Astrocyte (in vitro differentiated cells and primary cell): Measurements from ENCODE around the gene SIK3. TPM values are rescaled to one million over a fixed set of nuclear protein-coding genes. Genes with fewer than 3 reads are reported as not detected.

Experiments used
- DNase-seq: peaks from one replicate; pipeline ENCODE4 v3.0.0-alpha.2; 2010; ENCODE audit warnings: low read depth
- FAIRE-seq: peaks from 2 replicates; lab custom pipeline; 2011; peaks lifted over from hg19 to GRCh38; lab: Jason Lieb, UNC
- H2AFZ ChIP-seq: 2 replicates; pipeline ENCODE4 v1.6.0; 2012; ENCODE audit warnings: low read depth, low read length, inconsistent platforms
- H3K27ac ChIP-seq: 2 replicates; pipeline ENCODE4 v1.5.1; 2011; ENCODE audit warnings: low read depth, low read length, inconsistent platforms
- H3K27me3 ChIP-seq: 2 replicates; pipeline ENCODE4 v1.6.0; 2011; ENCODE audit warnings: low read length, inconsistent platforms; ENCODE audit not compliant: insufficient read depth
- H3K36me3 ChIP-seq: 2 replicates; pipeline ENCODE4 v1.5.1; 2011; ENCODE audit warnings: low read length, inconsistent platforms; ENCODE audit not compliant: insufficient read depth
- H3K4me1 ChIP-seq: 2 replicates; pipeline ENCODE4 v1.5.1; 2011; ENCODE audit warnings: low read length, inconsistent platforms; ENCODE audit not compliant: insufficient read depth
- H3K4me2 ChIP-seq: 2 replicates; pipeline ENCODE4 v1.6.0; 2012; ENCODE audit warnings: low read length, inconsistent platforms
- H3K4me3 ChIP-seq: 2 replicates; pipeline ENCODE4 v1.5.1; 2011; ENCODE audit warnings: low read depth, mild to moderate bottlenecking, low read length, inconsistent platforms; ENCODE audit not compliant: insufficient read depth
- H3K79me2 ChIP-seq: 2 replicates; pipeline ENCODE4 v1.6.0; 2012; ENCODE audit warnings: mild to moderate bottlenecking, low read length, inconsistent platforms; ENCODE audit not compliant: insufficient read depth
- H3K9ac ChIP-seq: 2 replicates; pipeline ENCODE4 v1.6.0; 2012; ENCODE audit warnings: mild to moderate bottlenecking, low read length, inconsistent platforms
- H3K9me3 ChIP-seq: 2 replicates; pipeline ENCODE4 v1.5.1; 2012; ENCODE audit warnings: low read depth, mild to moderate bottlenecking, low read length, inconsistent platforms; ENCODE audit not compliant: insufficient read depth
- H4K20me1 ChIP-seq: 2 replicates; pipeline ENCODE4 v1.6.0; 2012; ENCODE audit warnings: low read length, inconsistent platforms; ENCODE audit not compliant: insufficient read depth
- H3K27ac Mint-ChIP-seq: one replicate; pipeline ENCODE4 v1.8.0; 2021; ENCODE audit warnings: mild to moderate bottlenecking, mixed read lengths; ENCODE audit not compliant: unreplicated experiment
- H3K27me3 Mint-ChIP-seq: one replicate; pipeline ENCODE4 v1.8.0; 2021; ENCODE audit warnings: low read depth, mixed read lengths; ENCODE audit not compliant: unreplicated experiment
- H3K36me3 Mint-ChIP-seq: one replicate; pipeline ENCODE4 v1.8.0; 2021; ENCODE audit warnings: low read depth, mixed read lengths; ENCODE audit not compliant: unreplicated experiment
- H3K4me1 Mint-ChIP-seq: one replicate; pipeline ENCODE4 v1.8.0; 2021; ENCODE audit warnings: low read depth, mixed read lengths; ENCODE audit not compliant: unreplicated experiment
- H3K4me3 Mint-ChIP-seq: one replicate; pipeline ENCODE4 v1.8.0; 2021; ENCODE audit warnings: mild to moderate bottlenecking, moderate library complexity, mixed read lengths; ENCODE audit not compliant: unreplicated experiment
- H3K9me3 Mint-ChIP-seq: one replicate; pipeline ENCODE4 v1.8.0; 2021; ENCODE audit warnings: mild to moderate bottlenecking, mixed read lengths; ENCODE audit not compliant: unreplicated experiment
- CTCF ChIP-seq: IDR thresholded peaks from 2 replicates; pipeline ENCODE4 v1.5.1; 2011; ENCODE audit warnings: low read depth, mild to moderate bottlenecking, inconsistent platforms, low read length, moderate library complexity; ENCODE audit not compliant: insufficient read depth
- EZH2 ChIP-seq: IDR thresholded peaks from 2 replicates; pipeline ENCODE4 v1.6.1; 2012; ENCODE audit warnings: mild to moderate bottlenecking, low read length, inconsistent platforms; ENCODE audit not compliant: insufficient read depth
- total RNA-seq: library from RNA; stranded (reverse); gene quantifications from 2 replicates; pipeline ENCODE4 v1.2.1, GENCODE V29; 2021

The SIK3 gene
- total RNA-seq, 1 donor from 2014 or later: 34.4 TPM

GRCh38 chr11:116882386-116882785 is 215.8 kb downstream of the SIK3 start:
- Histone ChIP-seq H3K27ac (no peak overlapping the region), H3K4me1 (peaks cover 6% of the 10 kb centered on the region), H2AFZ (no peak overlapping the region), H3K4me3 (no peak overlapping the region), H3K79me2 (no peaks in the 10 kb centered on the region), H3K9ac (no peak overlapping the region), H3K36me3 (no peaks in the 10 kb centered on the region), H3K4me2 (peak overlapping the region; percentile 8), H3K27me3 (no peaks in the 10 kb centered on the region), H4K20me1 (no peaks in the 10 kb centered on the region), H3K9me3 (no peaks in the 10 kb centered on the region)
- Mint-ChIP-seq H3K9me3 (no peaks in the 10 kb centered on the region), H3K36me3 (peaks cover 3% of the 10 kb centered on the region), H3K4me1 (peaks cover 15% of the 10 kb centered on the region), H3K4me3 (no peak overlapping the region), H3K27me3 (no peaks in the 10 kb centered on the region), H3K27ac (no peak overlapping the region)
- TF ChIP-seq EZH2 (no peak), CTCF (no peak)
- DNase-seq (peak; percentile 83), FAIRE-seq (peak; percentile 91)

- FAIRE-seq: no peak
- H3K9ac ChIP-seq: no peak overlapping the region
- H3K9me3 ChIP-seq: no peaks in the 10 kb centered on the region
- Mint-ChIP-seq H3K4me1 (peaks cover 9% of the 10 kb centered on the region), H3K9me3 (no peaks in the 10 kb centered on the region), H3K4me3 (no peak overlapping the region), H3K27ac (no peak overlapping the region), H3K27me3 (no peaks in the 10 kb centered on the region), H3K36me3 (peaks cover 5% of the 10 kb centered on the region)
- no peaks in the 10 kb centered on the region for H4K20me1 ChIP-seq
- H3K36me3 ChIP-seq: no peaks in the 10 kb centered on the region
- TF ChIP-seq CTCF (no peak), EZH2 (no peak)
- H3K79me2 ChIP-seq: no peaks in the 10 kb centered on the region
- DNase-seq: no peak
- H3K27me3 ChIP-seq: no peaks in the 10 kb centered on the region
- peaks cover 6% of the 10 kb centered on the region for H3K4me1 ChIP-seq
- no peak overlapping the region for H3K4me2 ChIP-seq
- H2AFZ ChIP-seq: no peak overlapping the region
- no peak overlapping the region for H3K27ac ChIP-seq
- H3K4me3 ChIP-seq: no peak overlapping the region
Observed at GRCh38 chr11:116881143-116881542, 217.1 kb downstream of the SIK3 start.

- DNase-seq: peak; percentile 58
- Histone ChIP-seq H3K4me3 (no peak overlapping the region), H2AFZ (no peak overlapping the region), H3K9me3 (no peaks in the 10 kb centered on the region), H3K36me3 (no peaks in the 10 kb centered on the region), H3K79me2 (no peaks in the 10 kb centered on the region), H3K27ac (no peak overlapping the region), H3K4me1 (peaks cover 6% of the 10 kb centered on the region), H3K4me2 (no peak overlapping the region), H3K27me3 (no peaks in the 10 kb centered on the region), H3K9ac (no peak overlapping the region), H4K20me1 (no peaks in the 10 kb centered on the region)
- peaks cover 11% of the 10 kb centered on the region for H3K36me3 Mint-ChIP-seq
- no peak overlapping the region for H3K27ac Mint-ChIP-seq
- no peaks in the 10 kb centered on the region for H3K9me3 Mint-ChIP-seq
- peak; percentile 75 for TF ChIP-seq CTCF
- no peak for TF ChIP-seq EZH2
- peaks cover 9% of the 10 kb centered on the region for H3K4me1 Mint-ChIP-seq
- FAIRE-seq: peak; percentile 86
- no peaks in the 10 kb centered on the region for H3K27me3 Mint-ChIP-seq
- H3K4me3 Mint-ChIP-seq: no peak overlapping the region
Observed at GRCh38 chr11:116879800-116880625, 218.2 kb downstream of the SIK3 start.
